A673 (cell line): ENCODE data around the gene BCL3. TPM values are rescaled to one million over a fixed set of nuclear protein-coding genes. Genes with fewer than 3 reads are reported as not detected.

Source experiments
- BruUV-seq: library from RNA; stranded (reverse); fragments of 400-500 nt; replicated peaks from 2 replicates; lab custom pipeline; 2021; lab: Mats Ljungman, UMichigan
- CTCF ChIA-PET: fragments of 300-600 bp; sonication (Branson Sonifier 250); formaldehyde crosslinking; loops from one replicate; lab custom pipeline; 2022; ENCODE audit warnings: antibody characterized with exemption; lab: Charles Lee
- POLR2A ChIA-PET: fragments of 300-600 bp; sonication (Branson Sonifier 250); formaldehyde crosslinking; loops from one replicate; lab custom pipeline; 2022; ENCODE audit warnings: antibody characterized with exemption; ENCODE audit not compliant: low non-redundant PET; lab: Charles Lee
- DNase-seq: peaks from one replicate; pipeline ENCODE4 v3.0.0-alpha.2; 2015; ENCODE audit warnings: low spot score
- H3K27ac ChIP-seq: fragments of 200-600 bp; sonication (generic); 2 replicates; pipeline ENCODE4 v1.5.1; 2016; ENCODE audit warnings: mixed run types, low read depth, mild to moderate bottlenecking, mixed read lengths, antibody characterized with exemption, low read length; ENCODE audit not compliant: poor library complexity, severe bottlenecking
- H3K27me3 ChIP-seq: fragments of 200-600 bp; sonication (generic); replicated peaks from 2 replicates; pipeline ENCODE4 v1.6.1; 2017; ENCODE audit warnings: mixed run types, low read depth, mild to moderate bottlenecking, mixed read lengths, antibody characterized with exemption, low read length; ENCODE audit not compliant: insufficient read depth, poor library complexity
- H3K36me3 ChIP-seq: fragments of 200-600 bp; sonication (generic); 2 replicates; pipeline ENCODE4 v1.6.1; 2016; ENCODE audit warnings: mixed run types, mild to moderate bottlenecking, mixed read lengths, antibody characterized with exemption, low read length; ENCODE audit not compliant: insufficient read depth, poor library complexity, severe bottlenecking
- H3K4me1 ChIP-seq: fragments of 200-600 bp; sonication (generic); 2 replicates; pipeline ENCODE4 v1.6.1; 2017; ENCODE audit warnings: mixed run types, mild to moderate bottlenecking, mixed read lengths, antibody characterized with exemption, low read length; ENCODE audit not compliant: insufficient read depth, poor library complexity, severe bottlenecking
- H3K4me3 ChIP-seq: fragments of 200-600 bp; sonication (generic); 2 replicates; pipeline ENCODE4 v1.5.1; 2016; ENCODE audit warnings: low read depth, mixed run types, mild to moderate bottlenecking, mixed read lengths, low read length; ENCODE audit not compliant: poor library complexity, severe bottlenecking
- H3K9me3 ChIP-seq: fragments of 200-600 bp; sonication (generic); 2 replicates; pipeline ENCODE4 v1.6.1; 2016; ENCODE audit warnings: mixed run types, low read depth, mild to moderate bottlenecking, mixed read lengths, antibody characterized with exemption, low read length; ENCODE audit not compliant: poor library complexity, severe bottlenecking
- EZH2 ChIP-seq: fragments of 200-600 bp; sonication (generic); IDR thresholded peaks from 2 replicates; pipeline ENCODE4 v1.6.1; 2017; ENCODE audit warnings: borderline replicate concordance, low read depth, mild to moderate bottlenecking, mixed read lengths, antibody characterized with exemption, low read length; ENCODE audit not compliant: poor library complexity, severe bottlenecking
- intact Hi-C: fragments of 100-400 bp; cut with micrococcal nuclease; formaldehyde crosslinking; loops from one replicate; pipeline ENCODE4 v1.10.0; 2022; ENCODE audit not compliant: unreplicated experiment
- total RNA-seq: library from RNA; stranded (reverse); gene quantifications from 2 replicates; pipeline ENCODE4 v1.2.3, GENCODE V29; 2021
- TF ChIP-seq, protein P1 (sequence below): fragments of 300-800, 200-600 bp; sonication (generic); conservative IDR thresholded peaks from 2 replicates; pipeline ENCODE4 v1.5.1; 2017; ENCODE audit warnings: low read depth, mild to moderate bottlenecking, antibody characterized with exemption, low read length, moderate library complexity, mixed read lengths

Gene BCL3
- total RNA-seq, 1 experiment from 2014 or later = 6.6 TPM

DNA sequence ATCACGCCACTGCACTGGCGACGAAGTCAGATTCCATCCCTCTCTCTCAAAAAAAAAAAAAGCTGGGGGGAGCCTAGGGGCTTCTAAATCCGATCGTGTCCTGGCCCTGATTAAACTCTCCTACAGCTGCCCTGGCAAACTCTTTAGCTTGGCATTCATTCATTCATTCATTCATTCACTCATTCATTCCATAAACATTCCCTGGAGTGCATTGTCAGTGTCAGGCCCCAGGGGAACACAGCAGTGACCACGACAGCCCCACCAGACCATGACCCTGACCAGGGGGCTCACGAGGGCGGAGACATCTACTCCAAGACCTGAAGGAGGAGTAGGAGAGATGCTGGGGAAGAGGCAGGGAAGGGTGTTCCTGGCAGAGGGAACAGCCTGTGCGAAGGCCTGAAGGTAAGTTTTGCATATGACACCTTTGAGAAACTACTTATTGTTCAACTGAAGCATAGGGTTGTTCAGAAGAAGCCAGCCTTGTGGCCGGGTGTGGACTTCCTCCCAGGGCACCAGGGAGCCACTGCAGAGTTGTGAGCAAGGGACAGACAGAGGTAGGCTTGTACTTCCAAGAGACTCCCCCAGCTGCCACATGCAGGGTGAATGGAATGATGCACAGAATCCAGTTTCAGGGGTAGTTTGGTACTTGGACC lies 25.1 kb upstream of the BCL3 start:
- no peak for TF ChIP-seq EZH2
- TF ChIP-seq, protein P1, sequence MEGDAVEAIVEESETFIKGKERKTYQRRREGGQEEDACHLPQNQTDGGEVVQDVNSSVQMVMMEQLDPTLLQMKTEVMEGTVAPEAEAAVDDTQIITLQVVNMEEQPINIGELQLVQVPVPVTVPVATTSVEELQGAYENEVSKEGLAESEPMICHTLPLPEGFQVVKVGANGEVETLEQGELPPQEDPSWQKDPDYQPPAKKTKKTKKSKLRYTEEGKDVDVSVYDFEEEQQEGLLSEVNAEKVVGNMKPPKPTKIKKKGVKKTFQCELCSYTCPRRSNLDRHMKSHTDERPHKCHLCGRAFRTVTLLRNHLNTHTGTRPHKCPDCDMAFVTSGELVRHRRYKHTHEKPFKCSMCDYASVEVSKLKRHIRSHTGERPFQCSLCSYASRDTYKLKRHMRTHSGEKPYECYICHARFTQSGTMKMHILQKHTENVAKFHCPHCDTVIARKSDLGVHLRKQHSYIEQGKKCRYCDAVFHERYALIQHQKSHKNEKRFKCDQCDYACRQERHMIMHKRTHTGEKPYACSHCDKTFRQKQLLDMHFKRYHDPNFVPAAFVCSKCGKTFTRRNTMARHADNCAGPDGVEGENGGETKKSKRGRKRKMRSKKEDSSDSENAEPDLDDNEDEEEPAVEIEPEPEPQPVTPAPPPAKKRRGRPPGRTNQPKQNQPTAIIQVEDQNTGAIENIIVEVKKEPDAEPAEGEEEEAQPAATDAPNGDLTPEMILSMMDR = no peak
- no TSS peak for BruUV-seq
- Histone ChIP-seq H3K9me3 (no peaks in the 10 kb centered on the region), H3K36me3 (no peaks in the 10 kb centered on the region), H3K27me3 (no peaks in the 10 kb centered on the region), H3K4me1 (no peaks in the 10 kb centered on the region), H3K4me3 (no peak overlapping the region), H3K27ac (no peak overlapping the region)
- intact Hi-C loops = loop anchor here (5.0 kb wide), 1 partner anchor 229 kb away; no protein-coding TSS in a partner anchor
- no peak for DNase-seq
- ChIA-PET CTCF (interaction anchor here (0.6 to 3.4 kb wide), 18 partner anchors 9 to 402 kb away, joined by 3 to 122 read pairs (median 4); no protein-coding TSS in a partner anchor), POLR2A (no interaction called here)

DNA sequence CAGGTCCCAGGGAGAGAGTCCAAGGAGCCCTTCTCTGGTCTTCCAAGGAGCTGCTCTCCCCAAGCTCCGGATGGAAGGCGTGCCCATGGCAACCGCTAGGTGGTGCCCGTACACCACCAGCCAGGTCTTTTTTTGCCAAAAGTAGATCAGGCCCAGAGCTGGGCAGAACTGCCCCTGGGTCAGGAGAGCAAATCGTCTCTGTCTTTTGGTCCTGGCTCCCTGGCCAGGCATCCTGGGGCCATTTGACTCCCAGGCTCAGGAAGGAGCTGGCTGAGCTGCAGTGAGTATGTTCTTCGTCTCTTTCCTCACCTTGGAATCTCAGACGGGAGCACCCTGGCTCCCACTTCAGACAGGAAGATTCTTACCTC lies 24.6 kb upstream of the BCL3 start:
- intact Hi-C loops = loop anchor here (1.0 to 5.0 kb wide), 3 partner anchors 46 to 228 kb away; no protein-coding TSS in a partner anchor
- CTCF ChIA-PET = interaction anchor here (0.5 to 3.4 kb wide), 19 partner anchors 9 to 455 kb away, joined by 3 to 122 read pairs (median 4); partner anchors contain the start of gene BLOC1S3
- no peak overlapping the region for H3K4me3 ChIP-seq
- no peak for TF ChIP-seq EZH2
- TF ChIP-seq, protein P1 = peak; percentile 95
- H3K27me3 ChIP-seq = no peaks in the 10 kb centered on the region
- no peaks in the 10 kb centered on the region for H3K4me1 ChIP-seq
- no peaks in the 10 kb centered on the region for H3K36me3 ChIP-seq
- H3K9me3 ChIP-seq = no peaks in the 10 kb centered on the region
- no peak overlapping the region for H3K27ac ChIP-seq
- BruUV-seq = no TSS peak
- DNase-seq = peak; percentile 81
- POLR2A ChIA-PET = interaction anchor here (0.5 kb wide), 1 partner anchor 30 kb away, joined by 6 read pairs; no protein-coding TSS in a partner anchor

DNA sequence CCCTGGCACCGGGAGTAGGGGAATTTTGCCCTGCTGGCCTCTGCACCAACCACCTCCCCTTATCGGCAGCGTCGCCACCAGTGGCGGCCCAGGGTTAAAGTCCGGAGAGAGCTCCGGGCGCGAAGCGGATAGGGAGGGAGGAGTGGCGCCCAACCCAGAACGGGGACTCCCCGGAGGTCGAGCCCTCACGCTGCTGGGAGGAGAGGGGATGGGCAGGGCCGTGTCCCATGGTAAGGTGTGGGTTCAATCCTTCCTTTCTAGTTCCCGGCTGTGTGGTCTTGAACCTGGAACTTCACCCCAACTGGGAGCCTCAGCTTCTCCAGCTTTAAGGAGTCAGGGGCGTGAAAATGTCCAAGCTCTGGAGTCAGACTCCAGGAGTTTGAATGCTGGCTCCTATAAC lies 23.3 kb upstream of the BCL3 start:
- Histone ChIP-seq H3K27me3 (no peaks in the 10 kb centered on the region), H3K27ac (no peak overlapping the region), H3K36me3 (no peaks in the 10 kb centered on the region), H3K9me3 (no peaks in the 10 kb centered on the region), H3K4me3 (no peak overlapping the region), H3K4me1 (no peaks in the 10 kb centered on the region)
- DNase-seq = no peak
- ChIA-PET CTCF (interaction anchor here (0.6 to 3.4 kb wide), 3 partner anchors 46 to 118 kb away, joined by 3 to 122 read pairs (median 4); no protein-coding TSS in a partner anchor), POLR2A (no interaction called here)
- BruUV-seq = no TSS peak
- no peak for TF ChIP-seq EZH2
- TF ChIP-seq, protein P1 = no peak
- intact Hi-C loops = no loop called here
